Hepatocyte (in vitro differentiated cells): Measurements from ENCODE around the gene L3MBTL1.

Experiments
- EZH2phosphoT487 ChIP-seq: fragments of 200-600 bp; sonication (generic); IDR thresholded peaks from one replicate; pipeline ENCODE4 v1.6.1; 2018; ENCODE audit warnings: antibody characterized with exemption, mild to moderate bottlenecking, low read depth, moderate library complexity; ENCODE audit not compliant: unreplicated experiment, severe bottlenecking
- TF ChIP-seq, protein P1 (sequence below): fragments of 200-600 bp; sonication (generic); IDR thresholded peaks from 2 replicates; pipeline ENCODE4 v1.5.1; 2016; ENCODE audit warnings: antibody characterized with exemption, mild to moderate bottlenecking; ENCODE audit not compliant: poor library complexity

GRCh38 chr20:43530321-43531090 lies 23.0 kb downstream of the L3MBTL1 start:
- TF ChIP-seq, protein P1, sequence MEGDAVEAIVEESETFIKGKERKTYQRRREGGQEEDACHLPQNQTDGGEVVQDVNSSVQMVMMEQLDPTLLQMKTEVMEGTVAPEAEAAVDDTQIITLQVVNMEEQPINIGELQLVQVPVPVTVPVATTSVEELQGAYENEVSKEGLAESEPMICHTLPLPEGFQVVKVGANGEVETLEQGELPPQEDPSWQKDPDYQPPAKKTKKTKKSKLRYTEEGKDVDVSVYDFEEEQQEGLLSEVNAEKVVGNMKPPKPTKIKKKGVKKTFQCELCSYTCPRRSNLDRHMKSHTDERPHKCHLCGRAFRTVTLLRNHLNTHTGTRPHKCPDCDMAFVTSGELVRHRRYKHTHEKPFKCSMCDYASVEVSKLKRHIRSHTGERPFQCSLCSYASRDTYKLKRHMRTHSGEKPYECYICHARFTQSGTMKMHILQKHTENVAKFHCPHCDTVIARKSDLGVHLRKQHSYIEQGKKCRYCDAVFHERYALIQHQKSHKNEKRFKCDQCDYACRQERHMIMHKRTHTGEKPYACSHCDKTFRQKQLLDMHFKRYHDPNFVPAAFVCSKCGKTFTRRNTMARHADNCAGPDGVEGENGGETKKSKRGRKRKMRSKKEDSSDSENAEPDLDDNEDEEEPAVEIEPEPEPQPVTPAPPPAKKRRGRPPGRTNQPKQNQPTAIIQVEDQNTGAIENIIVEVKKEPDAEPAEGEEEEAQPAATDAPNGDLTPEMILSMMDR, result no peak
- TF ChIP-seq EZH2phosphoT487, result no peak
